ENCODE data around the gene KLHL41. TPM values are rescaled to one million over a fixed set of nuclear protein-coding genes. Genes with fewer than 3 reads are reported as not detected.
"Not testable (repeated sequence)": the region's sequence is repeated elsewhere in the genome, so short reads cannot be mapped to it uniquely, and the experiment has no call there.

The KLHL41 gene
- total and polyA plus RNA-seq, 12 donors = 32.5 to 185 (median 126) TPM

GRCh38 chr2:169561364-169561763 is 51.9 kb downstream of the KLHL41 start:
- Histone ChIP-seq H3K27ac (no peak overlapping the region), H3K4me1 (no peaks in the 10 kb centered on the region), H3K27me3 (no peaks in the 10 kb centered on the region), H3K4me3 (no peak overlapping the region), H3K9me3 (no peaks in the 10 kb centered on the region), H3K36me3 (peaks cover 0 to 68% (median 12%) of the 10 kb centered on the region in 9 donors)
- no peak for TF ChIP-seq CTCF (IDR thresholded peaks at IDR 0.05)
- no peak for DNase-seq
- intact Hi-C loops (cut with DNase I) = no loop called here
- 98 to 100% methylated on average over 1 of the region's 1 CpG for WGBS, 2 donors
- no peak for ATAC-seq

- DNase-seq; ATAC-seq; intact Hi-C loops (cut with DNase I); H3K9me3 ChIP-seq; H3K4me1 ChIP-seq; H3K27me3 ChIP-seq; H3K4me3 ChIP-seq; H3K27ac ChIP-seq: not testable (repeated sequence)
- peaks cover 0 to 68% (median 5%) of the 10 kb centered on the region in 9 donors for H3K36me3 ChIP-seq
- WGBS, 2 donors = 98 to 100% methylated on average over 5 of the region's 5 CpGs
Observed at GRCh38 chr2:169562084-169562483, 52.6 kb downstream of the KLHL41 start.

GRCh38 chr2:169562519-169562918 is 53.0 kb downstream of the KLHL41 start:
- intact Hi-C loops (cut with DNase I) = no loop called here
- TF ChIP-seq CTCF (IDR thresholded peaks at IDR 0.05) = no peak
- no peak overlapping the region for H3K4me3 ChIP-seq
- H3K27ac ChIP-seq = no peak overlapping the region
- no peak for DNase-seq
- ATAC-seq = no peak
- H3K4me1 ChIP-seq = no peaks in the 10 kb centered on the region
- no peaks in the 10 kb centered on the region for H3K9me3 ChIP-seq
- H3K36me3 ChIP-seq = peaks cover 0 to 71% (median 5%) of the 10 kb centered on the region in 9 donors
- no peaks in the 10 kb centered on the region for H3K27me3 ChIP-seq
- 89 to 92% methylated on average over 2 of the region's 2 CpGs for WGBS, 2 donors

GRCh38 chr2:169565686-169566085 is 56.2 kb downstream of the KLHL41 start:
- DNase-seq (no peak), ATAC-seq (no peak)
- Histone ChIP-seq H3K4me3 (no peak overlapping the region), H3K36me3 (peaks cover 0 to 53% (median 0%) of the 10 kb centered on the region in 9 donors), H3K27ac (no peak overlapping the region), H3K9me3 (no peaks in the 10 kb centered on the region), H3K27me3 (no peaks in the 10 kb centered on the region), H3K4me1 (peaks cover 0 to 8% (median 0%) of the 10 kb centered on the region in 9 donors)
- WGBS, 2 donors = 53 to 94% methylated on average over 1 of the region's 1 CpG
- intact Hi-C loops (cut with DNase I) = no loop called here
- no peak for TF ChIP-seq CTCF (IDR thresholded peaks at IDR 0.05)

GRCh38 chr2:169569948-169570347 is 60.4 kb downstream of the KLHL41 start:
- DNase-seq (no peak), ATAC-seq (no peak)
- Histone ChIP-seq H3K4me1 (peaks cover 0 to 34% (median 25%) of the 10 kb centered on the region in 9 donors), H3K27ac (no peak overlapping the region), H3K9me3 (no peaks in the 10 kb centered on the region), H3K36me3 (peaks cover 0 to 40% (median 0%) of the 10 kb centered on the region in 9 donors), H3K27me3 (no peaks in the 10 kb centered on the region), H3K4me3 (no peak overlapping the region)
- no peak for TF ChIP-seq CTCF (IDR thresholded peaks at IDR 0.05)
- intact Hi-C loops (cut with DNase I) = loop anchor here in 1 of 10 donors (10.0 kb wide), 1 partner anchor 165 kb away; the partner anchor contains the start of gene KLHL23
- 76 to 79% methylated on average over 2 of the region's 2 CpGs for WGBS, 2 donors

GRCh38 chr2:169570752-169571151 is 61.2 kb downstream of the KLHL41 start:
- ATAC-seq, DNase-seq, H3K27ac ChIP-seq, H3K27me3 ChIP-seq, H3K4me3 ChIP-seq, H3K9me3 ChIP-seq: not testable (repeated sequence)
- intact Hi-C loops (cut with DNase I) = loop anchor here in 1 of 10 donors (10.0 kb wide), 1 partner anchor 164 kb away; the partner anchor contains the start of gene KLHL23
- Histone ChIP-seq H3K4me1 (peaks cover 0 to 34% (median 25%) of the 10 kb centered on the region in 9 donors), H3K36me3 (peaks cover 0 to 35% (median 0%) of the 10 kb centered on the region in 9 donors)
- 89 to 94% methylated on average over 4 of the region's 4 CpGs for WGBS, 2 donors
